ENCODE results near the gene TFDP2. TPM values are rescaled to one million over a fixed set of nuclear protein-coding genes. Genes with fewer than 3 reads are reported as not detected.
A peak's percentile ranks its signal among the peaks of the same experiment; 100 is the strongest.
"Not testable (repeated sequence)": the region's sequence is repeated elsewhere in the genome, so short reads cannot be mapped to it uniquely, and the experiment has no call there.

TFDP2 gene
- total RNA-seq, 4 donors from 2014 or later: 30.5 to 75.9 (median 43.0) TPM

DNA sequence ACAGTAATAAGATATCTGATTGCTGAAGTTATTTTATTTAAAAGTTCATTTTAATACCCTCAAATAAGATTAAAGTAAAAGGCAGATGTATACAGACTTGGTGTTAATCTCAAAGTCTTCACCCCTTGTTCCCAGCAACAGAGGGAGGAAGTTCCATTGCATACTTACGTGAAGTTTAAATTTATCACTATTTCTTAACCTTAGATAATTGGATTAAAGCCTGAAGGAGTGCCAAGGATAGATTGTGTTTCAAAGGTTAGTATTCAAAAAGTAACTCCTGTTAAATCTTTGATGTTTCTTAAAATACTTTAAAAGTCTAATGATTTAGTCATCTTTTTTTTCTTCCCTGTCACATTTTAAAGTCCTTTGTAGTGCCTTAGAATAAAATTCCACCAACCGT lies 233.6 kb downstream of the TFDP2 start:
- DNase-seq (ENCODE audit: low spot score): no peak
- no peak for TF ChIP-seq CTCF (IDR thresholded peaks at IDR 0.05)
- ATAC-seq (ENCODE audit: low FRiP score): peak; percentile 39

DNA sequence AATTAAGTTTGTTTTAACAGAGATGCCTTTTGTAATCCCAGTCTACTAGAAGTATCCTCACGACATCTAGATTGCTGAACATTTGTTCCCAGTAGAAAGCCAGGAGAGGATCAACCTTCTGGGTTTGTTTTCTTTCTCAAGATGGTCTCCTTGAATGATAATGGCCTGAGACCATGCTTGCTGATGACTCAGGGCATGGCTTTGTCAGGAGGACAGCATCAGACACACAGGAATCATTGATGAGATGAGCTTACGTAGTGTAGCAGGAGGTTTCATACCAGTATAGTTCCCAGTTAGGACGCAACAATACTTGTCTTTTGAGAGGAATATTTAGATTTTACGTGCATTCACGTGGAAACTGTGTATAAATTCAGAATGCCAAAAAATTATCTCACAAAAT lies 234.3 kb downstream of the TFDP2 start:
- TF ChIP-seq CTCF (IDR thresholded peaks at IDR 0.05): no peak
- DNase-seq (ENCODE audit: low spot score) (no peak), ATAC-seq (ENCODE audit: low FRiP score) (no peak)

- TF ChIP-seq CTCF (IDR thresholded peaks at IDR 0.05): no peak
- peak; percentile 26 for ATAC-seq (ENCODE audit: low FRiP score)
- DNase-seq (ENCODE audit: low spot score): no peak
Observed at GRCh38 chr3:141914311-141914710, 235.0 kb downstream of the TFDP2 start.

DNA sequence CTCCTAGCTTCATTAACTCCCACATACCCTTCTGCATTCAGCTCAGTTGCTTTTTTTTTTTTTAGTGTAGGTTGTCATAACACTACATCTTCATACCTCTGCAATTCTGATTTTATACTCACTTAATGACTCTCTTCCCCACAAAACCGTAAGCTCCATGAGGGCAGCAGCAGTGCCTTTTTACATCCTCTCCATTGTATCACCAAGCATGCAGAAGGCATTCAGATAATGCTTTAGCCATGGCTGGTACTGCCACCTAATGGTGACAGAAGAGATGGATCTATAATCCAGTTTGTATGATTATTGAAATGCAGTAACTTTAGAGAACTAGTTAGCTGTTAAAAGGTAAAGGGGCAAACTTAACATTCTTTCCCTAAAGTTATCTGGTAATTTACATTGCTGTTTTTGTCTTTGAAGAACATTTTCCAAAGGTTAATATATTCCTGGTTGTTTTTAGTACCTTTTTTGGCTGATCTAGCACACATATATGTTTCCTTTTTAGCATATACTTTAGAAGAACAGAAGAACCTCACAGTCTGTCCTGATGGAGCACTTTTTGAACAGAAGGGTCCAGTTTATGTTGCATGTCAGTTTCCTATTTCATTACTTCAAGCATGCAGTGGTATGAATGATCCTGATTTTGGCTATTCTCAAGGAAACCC lies 236.1 kb downstream of the TFDP2 start:
- TF ChIP-seq CTCF (IDR thresholded peaks at IDR 0.05): no peak
- DNase-seq (ENCODE audit: low spot score) (no peak), ATAC-seq (ENCODE audit: low FRiP score) (no peak)

DNA sequence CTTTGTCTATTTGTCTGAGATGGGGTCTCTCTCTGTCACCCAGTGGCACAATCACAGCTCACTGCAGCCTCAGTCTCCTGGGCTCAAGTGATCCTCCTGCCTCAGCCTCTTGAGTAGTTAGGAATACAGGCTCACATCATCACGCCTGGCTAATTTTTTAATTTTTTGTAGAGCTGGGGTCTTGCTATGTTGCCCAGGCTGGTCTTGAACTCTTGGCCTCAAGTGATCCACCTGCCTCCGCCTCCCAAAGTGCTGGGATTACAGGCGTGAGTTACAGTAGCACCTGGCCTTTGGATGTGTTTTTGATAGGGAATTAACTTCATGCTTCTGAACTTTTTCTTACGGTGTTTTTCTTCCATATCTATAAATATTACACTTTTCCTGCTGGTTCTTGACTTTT lies 239.4 kb downstream of the TFDP2 start:
- DNase-seq (ENCODE audit: low spot score); ATAC-seq (ENCODE audit: low FRiP score): not testable (repeated sequence)

GRCh38 chr3:141909408-141909807 lies 239.9 kb downstream of the TFDP2 start:
- ATAC-seq (ENCODE audit: low FRiP score): no peak
- DNase-seq (ENCODE audit: low spot score): no peak
- no peak for TF ChIP-seq CTCF (IDR thresholded peaks at IDR 0.05)

GRCh38 chr3:141905129-141905528 lies 244.2 kb downstream of the TFDP2 start:
- DNase-seq (ENCODE audit: low spot score) (no peak), ATAC-seq (ENCODE audit: low FRiP score) (peak; percentile 41)
- TF ChIP-seq CTCF (IDR thresholded peaks at IDR 0.05): no peak
